Fibroblast of gingiva (primary cell): ENCODE results near the gene KCNJ6.
"Not testable (repeated sequence)": the region's sequence is repeated elsewhere in the genome, so short reads cannot be mapped to it uniquely, and the experiment has no call there.

ENCODE experiments used
- DNase-seq: peaks from one replicate; pipeline ENCODE4 v3.0.0-alpha.2; 2011; ENCODE audit warnings: low read depth

Gene KCNJ6

GRCh38 chr21:37767984-37768383 lies 148.3 kb downstream of the KCNJ6 start:
- no peak for DNase-seq

- no peak for DNase-seq
These were observed 150.1 kb downstream of the KCNJ6 start for GRCh38 chr21:37766129-37766528.

GRCh38 chr21:37765221-37765900 lies 150.9 kb downstream of the KCNJ6 start:
- no peak for DNase-seq

- DNase-seq: no peak
These were observed 151.6 kb downstream of the KCNJ6 start for GRCh38 chr21:37764691-37765090.

GRCh38 chr21:37763298-37763697 lies 153.0 kb downstream of the KCNJ6 start:
- no peak for DNase-seq

GRCh38 chr21:37762606-37763005 lies 153.7 kb downstream of the KCNJ6 start:
- no peak for DNase-seq

- not testable (repeated sequence) for DNase-seq
These were observed 154.9 kb downstream of the KCNJ6 start for GRCh38 chr21:37761406-37761805.

- no peak for DNase-seq
These were observed 156.5 kb downstream of the KCNJ6 start for GRCh38 chr21:37759777-37760176.

- peak; percentile 15 for DNase-seq
These were observed 157.3 kb downstream of the KCNJ6 start for GRCh38 chr21:37758982-37759381.

- DNase-seq: no peak
These were observed 158.5 kb downstream of the KCNJ6 start for GRCh38 chr21:37757606-37758376.

GRCh38 chr21:37753122-37753599 lies 163.1 kb downstream of the KCNJ6 start:
- DNase-seq: no peak

GRCh38 chr21:37751268-37751975 lies 164.8 kb downstream of the KCNJ6 start:
- DNase-seq: no peak

GRCh38 chr21:37749132-37749531 lies 167.1 kb downstream of the KCNJ6 start:
- no peak for DNase-seq

GRCh38 chr21:37748351-37748750 lies 167.9 kb downstream of the KCNJ6 start:
- no peak for DNase-seq

- DNase-seq: no peak
These were observed 169.4 kb downstream of the KCNJ6 start for GRCh38 chr21:37746849-37747248.

- no peak for DNase-seq
These were observed 171.7 kb downstream of the KCNJ6 start for GRCh38 chr21:37744551-37744950.

- DNase-seq: no peak
These were observed 173.7 kb downstream of the KCNJ6 start for GRCh38 chr21:37742532-37742931.

- no peak for DNase-seq
These were observed 174.1 kb downstream of the KCNJ6 start for GRCh38 chr21:37742115-37742514.

GRCh38 chr21:37737996-37738395 lies 178.3 kb downstream of the KCNJ6 start:
- DNase-seq: no peak

- no peak for DNase-seq
These were observed 178.8 kb downstream of the KCNJ6 start for GRCh38 chr21:37737507-37737906.

GRCh38 chr21:37734846-37735245 lies 181.4 kb downstream of the KCNJ6 start:
- DNase-seq: no peak

GRCh38 chr21:37732927-37733326 lies 183.3 kb downstream of the KCNJ6 start:
- DNase-seq: no peak

GRCh38 chr21:37724201-37724600 lies 192.1 kb downstream of the KCNJ6 start:
- DNase-seq: no peak
